Stimulated activated CD8-positive, alpha-beta memory T cell treated with anti-CD3 and anti-CD28 coated beads, Interleukin-4, amount 100 ng/mL, for 24 hours (primary cell): ENCODE measurements around the gene HMCN1.

Source experiments
- DNase-seq: peaks from one replicate; pipeline ENCODE4 v3.0.0-alpha.2; 2020; ENCODE audit warnings: low read depth

HMCN1 gene

GRCh38 chr1:186033847-186034271, 299.7 kb downstream of the HMCN1 start:
- DNase-seq = no peak

GRCh38 chr1:186042230-186042629, 308.0 kb downstream of the HMCN1 start:
- no peak for DNase-seq

- no peak for DNase-seq
Measured at GRCh38 chr1:186043296-186043695, 309.1 kb downstream of the HMCN1 start.

- no peak for DNase-seq
Measured at GRCh38 chr1:186044079-186044685, 310.0 kb downstream of the HMCN1 start.

- DNase-seq = no peak
Measured at GRCh38 chr1:186046437-186047211, 312.4 kb downstream of the HMCN1 start.

GRCh38 chr1:186050360-186050759, 316.2 kb downstream of the HMCN1 start:
- no peak for DNase-seq

GRCh38 chr1:186054003-186054402, 319.8 kb downstream of the HMCN1 start:
- no peak for DNase-seq

GRCh38 chr1:186054932-186055331, 320.7 kb downstream of the HMCN1 start:
- DNase-seq = no peak

- DNase-seq = no peak
Measured at GRCh38 chr1:186055846-186056245, 321.7 kb downstream of the HMCN1 start.

GRCh38 chr1:186057086-186057485, 322.9 kb downstream of the HMCN1 start:
- no peak for DNase-seq

GRCh38 chr1:186059311-186059710, 325.1 kb downstream of the HMCN1 start:
- no peak for DNase-seq

- no peak for DNase-seq
Measured at GRCh38 chr1:186059752-186060151, 325.6 kb downstream of the HMCN1 start.

- DNase-seq = no peak
Measured at GRCh38 chr1:186060226-186060625, 326.0 kb downstream of the HMCN1 start.

- no peak for DNase-seq
Measured at GRCh38 chr1:186063091-186063657, 329.0 kb downstream of the HMCN1 start.

GRCh38 chr1:186066411-186066810, 332.2 kb downstream of the HMCN1 start:
- no peak for DNase-seq

GRCh38 chr1:186073697-186074096, 339.5 kb downstream of the HMCN1 start:
- DNase-seq = no peak

- DNase-seq = no peak
Measured at GRCh38 chr1:186076006-186076405, 341.8 kb downstream of the HMCN1 start.

- no peak for DNase-seq
Measured at GRCh38 chr1:186078245-186078644, 344.1 kb downstream of the HMCN1 start.

GRCh38 chr1:186079084-186079684, 345.0 kb downstream of the HMCN1 start:
- no peak for DNase-seq

- no peak for DNase-seq
Measured at GRCh38 chr1:186082235-186082937, 348.2 kb downstream of the HMCN1 start.

- no peak for DNase-seq
Measured at GRCh38 chr1:186086583-186086982, 352.4 kb downstream of the HMCN1 start.

- no peak for DNase-seq
Measured at GRCh38 chr1:186089940-186090339, 355.7 kb downstream of the HMCN1 start.
